ENCODE results near the gene CPNE8.

GRCh38 chr12:38817942-38818341 is 87.4 kb downstream of the CPNE8 start:
- TF ChIP-seq POLR2A (IDR thresholded peaks at IDR 0.05), result no peak
- no peak for TF ChIP-seq CTCF (IDR thresholded peaks at IDR 0.05)
- TF ChIP-seq EP300 (IDR thresholded peaks at IDR 0.05), result no peak

Measured in ovary (tissue), 3 donors.